Erythroblast (primary cell): ENCODE results near the gene COL5A1.

Experiments used
- DNase-seq, 2 experiments: peaks; one replicate each; lab custom pipeline; 2025; lab: John Stamatoyannopoulos, UW
- GATA1 ChIP-seq: IDR thresholded peaks from 2 replicates; pipeline ENCODE4 v1.6.1; 2011; ENCODE audit warnings: low read depth, mild to moderate bottlenecking, control low read depth, low read length, moderate library complexity
- POLR2A ChIP-seq: IDR thresholded peaks from 2 replicates; pipeline ENCODE4 v1.6.1; 2011; ENCODE audit warnings: mild to moderate bottlenecking, low read length

Gene COL5A1

DNA sequence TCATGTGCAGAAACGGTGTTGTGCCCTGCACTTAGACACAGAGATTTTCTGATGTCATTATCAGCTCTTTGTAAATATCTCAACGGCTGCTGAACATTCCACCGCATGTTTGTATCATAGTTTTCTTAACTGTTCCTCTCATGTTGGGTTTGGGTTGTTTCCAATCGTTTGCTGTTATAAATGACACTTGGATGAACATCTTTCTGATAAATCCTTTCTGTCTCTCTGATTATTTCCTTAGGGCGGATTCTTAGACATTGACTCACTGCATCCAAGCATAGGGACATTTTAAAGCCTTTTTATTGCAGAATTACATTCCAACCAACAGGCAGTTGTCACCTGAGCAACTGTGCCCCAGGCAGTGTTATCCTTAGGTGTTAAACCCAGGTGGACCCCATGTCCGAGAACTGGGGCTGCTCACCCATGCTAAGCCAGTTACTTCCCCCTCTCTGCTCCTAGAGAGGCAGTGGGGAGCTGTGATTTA, 28.5 kb downstream of the COL5A1 start:
- TF ChIP-seq POLR2A: no peak
- no peak for TF ChIP-seq GATA1
- DNase-seq: no peak

DNA sequence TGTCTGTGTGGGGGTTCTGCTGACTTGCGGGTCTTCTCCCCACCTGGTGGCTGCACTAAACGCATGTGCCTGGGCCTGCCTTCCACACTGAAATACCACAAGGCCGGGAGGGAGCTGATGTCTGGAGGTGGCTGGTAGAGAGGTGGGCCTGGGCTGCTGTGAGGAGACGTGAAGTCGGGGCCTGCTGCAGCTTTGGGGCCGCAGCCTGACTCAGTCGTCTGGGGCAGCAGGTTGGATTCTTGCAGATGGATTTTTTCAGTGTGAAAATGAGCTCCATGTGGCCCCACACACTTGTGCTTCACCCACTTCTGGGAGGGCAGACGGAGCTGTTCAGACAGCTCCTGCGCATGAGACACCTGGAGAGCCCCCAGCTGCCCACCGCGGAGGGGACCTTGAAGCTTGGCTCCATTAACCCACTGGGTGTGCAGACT, 29.3 kb downstream of the COL5A1 start:
- TF ChIP-seq GATA1 (no peak), POLR2A (no peak)
- no peak for DNase-seq

DNA sequence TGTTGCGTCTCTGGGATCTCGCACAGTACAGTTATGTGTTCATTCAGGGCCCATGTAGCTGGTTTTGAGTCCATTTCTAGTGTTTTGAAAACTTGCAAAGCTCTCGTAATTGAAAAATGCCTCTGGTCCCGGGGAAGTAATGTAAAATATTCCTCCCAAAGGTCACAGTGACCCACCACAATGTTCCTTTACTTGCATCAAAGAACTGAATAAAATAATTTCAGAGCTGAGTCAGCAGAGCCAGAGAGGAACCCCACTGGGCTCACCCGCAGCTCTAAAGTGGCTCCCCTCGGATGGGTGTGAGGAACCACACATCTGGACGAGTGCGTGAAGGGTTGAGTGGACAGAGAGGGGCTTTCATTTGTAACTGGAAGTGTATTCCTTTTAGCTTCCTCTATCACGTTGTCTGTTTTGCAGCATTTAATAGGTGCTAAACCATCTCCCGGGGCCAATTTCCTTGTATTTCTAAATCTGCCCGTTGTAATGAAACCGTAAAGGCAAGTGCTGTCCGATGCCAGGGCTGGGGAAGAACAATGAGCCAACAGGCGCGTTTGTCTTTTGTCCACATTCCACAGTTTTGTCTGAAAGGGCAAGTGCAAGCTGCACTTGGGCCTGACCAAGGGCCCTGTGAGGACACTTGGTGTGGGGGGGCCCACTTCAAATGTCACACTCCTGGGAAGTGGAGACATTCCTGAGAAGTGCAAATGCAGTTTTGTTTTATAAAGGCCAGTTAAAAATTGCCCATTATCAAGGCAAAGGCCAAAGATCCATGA, 29.9 kb downstream of the COL5A1 start:
- no peak for DNase-seq

DNA sequence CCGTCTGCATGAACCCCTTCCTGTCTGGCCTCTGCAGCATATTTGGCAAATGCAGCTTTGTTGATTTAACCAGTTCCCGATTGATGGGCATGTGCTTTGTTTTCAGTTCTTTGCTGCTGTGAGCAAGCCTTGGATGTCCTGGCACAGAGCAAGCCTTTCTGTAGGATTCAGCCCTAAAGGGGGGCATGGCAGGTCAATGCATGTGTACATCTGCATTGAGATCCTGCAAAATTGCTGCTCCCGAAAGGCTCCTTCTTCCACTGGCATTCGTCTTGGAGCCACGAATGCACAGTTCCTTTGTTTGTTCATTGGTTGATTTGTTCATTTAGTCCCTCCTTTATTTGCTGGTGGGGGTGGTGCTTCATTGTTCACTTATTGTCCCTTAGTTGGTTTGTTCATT, 34.8 kb downstream of the COL5A1 start:
- TF ChIP-seq GATA1: no peak
- no peak for TF ChIP-seq POLR2A

More for the DNA sequence above, 29.9 kb downstream of the COL5A1 start:
- no peak for TF ChIP-seq POLR2A
- TF ChIP-seq GATA1: no peak

DNA sequence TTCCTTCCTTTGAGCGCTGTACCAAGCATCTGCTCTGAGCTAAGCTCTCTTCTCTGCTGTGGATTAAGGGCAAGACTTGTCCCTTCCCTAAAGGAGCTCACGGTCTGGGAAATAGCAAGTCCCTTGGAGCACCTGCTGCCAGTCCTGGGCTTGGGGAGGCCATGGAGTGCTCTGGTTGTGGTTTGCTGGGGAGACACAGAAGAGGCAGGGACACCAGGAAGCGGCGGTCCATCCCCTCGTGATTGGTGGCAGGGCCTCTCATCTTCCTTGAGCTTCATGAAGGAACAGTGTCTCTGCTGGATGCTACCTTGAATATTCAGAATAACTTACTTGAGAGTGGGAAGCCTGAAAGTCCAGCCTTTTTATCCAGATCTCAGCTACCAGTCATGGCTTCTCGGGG, 35.3 kb downstream of the COL5A1 start:
- TF ChIP-seq POLR2A: no peak
- no peak for TF ChIP-seq GATA1

More for the DNA sequence above, 34.8 kb downstream of the COL5A1 start:
- DNase-seq: no peak

DNA sequence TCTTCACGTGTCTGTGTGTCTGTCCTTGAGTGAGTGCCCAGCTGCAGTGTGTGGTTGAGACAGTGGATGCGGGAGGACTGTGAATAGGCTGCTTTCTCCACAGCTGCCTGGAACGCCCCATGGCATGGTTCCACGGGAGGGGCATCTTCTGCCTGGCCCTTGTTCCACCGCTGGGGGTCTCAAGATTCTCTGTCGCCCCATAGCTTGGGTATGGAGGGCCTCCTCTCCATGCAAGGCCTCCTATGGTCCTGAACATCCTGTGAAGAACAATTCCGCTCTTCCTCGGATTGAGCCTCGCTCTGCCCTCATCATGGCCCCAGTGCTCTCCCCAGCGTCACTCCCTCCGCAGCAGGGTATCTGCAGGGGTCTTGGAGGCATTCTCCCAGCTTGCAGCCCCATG, 36.1 kb downstream of the COL5A1 start:
- no peak for DNase-seq
- TF ChIP-seq GATA1 (no peak), POLR2A (no peak)

More for the DNA sequence above, 35.3 kb downstream of the COL5A1 start:
- no peak for DNase-seq

DNA sequence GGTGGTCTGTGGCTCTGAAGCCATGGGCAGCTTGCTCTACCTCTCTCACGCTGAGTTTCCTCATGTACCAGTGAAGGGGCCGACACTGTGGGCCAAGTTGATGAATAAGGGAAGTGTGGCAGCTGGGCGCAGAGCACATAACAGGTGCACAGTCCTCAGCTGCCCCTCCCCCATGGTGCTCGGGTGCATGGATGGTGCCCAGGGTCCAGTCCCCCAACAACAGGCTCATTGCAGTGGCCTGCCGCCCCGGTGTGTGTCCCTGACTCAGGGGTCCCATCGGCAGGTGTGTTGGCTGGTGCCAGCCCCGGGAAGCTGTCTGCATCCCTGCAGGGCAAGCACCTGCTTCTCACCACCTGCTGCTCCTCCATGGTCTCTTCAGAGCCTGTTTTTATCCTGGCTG, 36.6 kb downstream of the COL5A1 start:
- DNase-seq: no peak
- no peak for TF ChIP-seq POLR2A
- TF ChIP-seq GATA1: no peak

DNA sequence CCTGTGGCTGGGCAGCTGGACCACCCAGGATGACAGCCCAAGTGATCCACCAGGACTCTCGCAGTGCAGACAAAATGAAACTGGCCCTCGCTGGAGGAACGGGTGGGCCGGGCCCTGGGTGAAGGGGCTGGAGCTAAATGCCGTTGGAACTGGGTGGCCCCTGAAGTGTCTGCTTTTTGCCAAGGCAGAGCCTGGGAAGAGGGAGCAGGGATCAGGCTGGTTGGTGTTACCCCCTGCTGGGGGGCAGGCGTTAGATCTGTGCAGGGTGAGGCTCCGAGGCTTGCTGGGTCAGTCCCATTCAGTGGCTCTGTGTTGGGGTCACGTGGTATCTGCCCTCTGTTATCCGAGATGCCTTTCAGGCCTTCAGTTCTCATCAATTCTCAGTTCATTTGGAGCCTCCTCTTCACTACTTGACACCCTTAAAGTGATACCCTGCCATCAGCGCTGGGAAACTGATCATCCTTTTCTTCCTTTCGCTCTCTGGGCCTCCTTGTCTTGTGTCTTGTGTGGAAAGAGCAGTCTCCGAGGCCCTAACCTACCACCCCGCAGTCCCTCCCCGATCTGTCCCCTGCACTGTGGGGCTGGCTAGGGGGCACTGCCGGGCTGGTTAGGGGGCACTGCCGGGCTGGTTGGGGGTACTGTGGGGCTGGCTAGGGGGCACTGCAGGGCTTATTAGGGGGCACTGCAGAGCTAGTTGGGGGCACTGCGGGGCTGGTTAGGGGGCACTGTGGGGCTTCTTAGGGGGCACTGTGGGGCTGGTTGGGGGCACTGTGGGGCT, 37.3 kb downstream of the COL5A1 start:
- TF ChIP-seq GATA1 (no peak), POLR2A (no peak)
- no peak for DNase-seq

DNA sequence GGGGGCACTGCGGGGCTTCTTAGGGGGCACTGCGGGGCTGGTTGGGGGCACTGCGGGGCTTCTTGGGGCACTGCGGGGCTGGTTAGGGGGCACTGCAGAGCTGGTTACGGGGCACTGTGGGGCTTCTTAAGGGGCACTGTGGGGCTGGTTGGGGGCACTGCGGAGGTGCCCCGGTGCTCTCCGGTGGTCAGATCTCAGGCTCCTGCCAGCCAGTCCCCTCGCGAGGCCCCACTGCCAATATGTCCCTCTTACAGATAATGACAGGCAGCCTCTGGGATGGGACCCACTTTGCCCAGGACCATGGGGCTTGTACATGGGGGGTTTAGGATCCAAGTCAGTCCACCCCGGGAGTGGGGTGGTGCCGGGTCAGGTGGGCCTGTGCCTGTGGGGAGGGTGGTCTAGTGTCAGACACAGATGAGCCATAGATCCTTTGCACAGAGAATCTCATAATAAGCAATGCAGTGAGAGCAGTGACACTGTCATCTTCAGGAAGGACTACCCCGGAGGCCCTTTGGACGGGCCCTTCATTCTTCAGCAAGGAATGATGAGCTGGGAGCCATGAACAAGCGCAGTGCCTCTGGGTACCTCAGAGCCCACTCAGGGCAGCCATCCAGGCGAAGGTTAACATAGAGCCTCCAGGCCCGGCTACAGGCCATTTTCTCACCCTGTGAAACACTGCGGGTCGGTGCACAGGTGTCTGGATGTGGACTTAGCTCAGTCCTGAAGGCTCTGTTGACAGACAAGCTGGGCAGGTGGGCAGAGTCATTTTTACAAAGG, 38.2 kb downstream of the COL5A1 start:
- no peak for DNase-seq
- no peak for TF ChIP-seq POLR2A
- no peak for TF ChIP-seq GATA1

DNA sequence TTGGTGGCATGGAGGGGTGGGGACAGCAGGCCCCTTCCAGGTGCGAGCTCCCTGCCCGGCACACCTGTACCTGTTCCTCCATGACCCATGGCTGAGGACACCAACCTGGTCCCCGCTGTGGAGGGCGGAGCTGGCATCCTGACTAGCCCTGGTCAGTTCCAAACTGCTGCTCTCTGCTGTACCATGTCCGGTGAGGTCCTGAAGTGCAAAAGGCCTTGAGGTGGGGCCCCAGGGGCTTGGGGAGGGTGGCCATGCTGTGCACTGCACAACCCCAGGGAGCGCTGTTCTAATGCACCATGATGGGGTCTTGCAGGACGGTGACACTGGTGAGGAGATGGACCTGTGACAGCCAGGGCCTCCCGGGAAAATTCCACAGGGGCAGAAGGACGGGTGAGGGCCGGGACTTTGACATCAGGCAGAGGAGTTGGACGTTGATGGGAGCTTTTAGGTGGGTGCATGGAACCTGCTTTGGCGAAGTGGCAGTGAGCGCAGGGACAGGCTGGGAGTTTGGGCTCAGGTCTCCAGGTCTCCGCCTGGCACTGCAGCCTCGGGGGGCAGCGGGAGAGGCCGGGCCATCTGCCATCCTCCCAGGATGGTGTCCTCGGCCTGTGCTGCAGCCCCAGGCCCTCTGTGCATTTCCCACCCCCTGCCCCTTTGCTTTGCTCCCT, 38.9 kb downstream of the COL5A1 start:
- no peak for DNase-seq
- TF ChIP-seq GATA1 (no peak), POLR2A (no peak)

DNA sequence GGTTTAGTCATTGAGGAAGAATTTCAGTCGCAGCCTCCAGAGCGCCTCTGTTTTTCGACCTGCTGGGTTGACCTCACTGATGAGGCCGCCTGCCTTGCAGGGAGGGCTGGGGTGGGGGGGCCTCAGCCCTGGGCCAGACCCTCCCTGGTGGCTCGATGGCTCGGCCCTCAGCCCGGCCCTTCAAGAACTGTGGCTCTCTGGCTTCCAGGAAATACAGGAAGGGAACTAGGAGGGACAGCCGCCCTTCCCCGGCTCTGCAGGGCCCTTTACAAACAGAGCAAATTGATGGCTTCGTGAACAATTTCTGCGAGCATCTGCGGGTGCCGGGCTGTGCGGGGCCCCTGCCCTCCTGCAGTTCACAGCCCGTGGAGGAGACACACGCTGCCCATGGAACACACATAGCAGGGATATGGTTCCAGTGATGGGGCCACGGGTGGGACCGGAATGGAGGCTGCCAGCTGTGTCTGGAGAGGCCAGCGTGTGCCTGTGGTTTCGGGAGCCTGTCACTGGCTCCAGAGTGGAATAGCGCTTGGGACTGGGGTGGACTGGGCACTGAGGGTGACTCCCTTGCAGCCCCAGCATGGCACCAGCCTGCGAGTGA, 39.6 kb downstream of the COL5A1 start:
- no peak for DNase-seq
- TF ChIP-seq GATA1: no peak

DNA sequence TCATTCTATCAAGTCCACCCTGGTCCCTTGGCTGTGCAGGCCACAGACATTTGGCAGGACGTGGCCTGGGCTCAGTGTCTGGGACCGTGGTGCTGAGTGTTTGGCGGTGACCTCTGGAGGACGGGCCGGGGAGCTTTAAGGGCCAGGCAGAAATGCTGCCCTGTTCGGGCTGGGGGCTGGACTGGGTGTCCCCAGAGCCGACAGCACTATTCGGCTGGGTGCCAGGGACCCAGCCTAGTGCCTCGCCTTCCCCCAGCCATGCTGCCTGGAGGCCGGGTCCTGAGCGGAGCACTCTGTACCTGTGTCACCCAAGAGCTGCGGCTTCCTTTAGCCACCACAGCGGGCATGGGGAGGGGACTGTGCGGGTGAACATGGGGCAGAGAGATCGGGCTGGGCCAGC, 40.4 kb downstream of the COL5A1 start:
- TF ChIP-seq GATA1: no peak
- no peak for TF ChIP-seq POLR2A
- no peak for DNase-seq
